ENCODE results near the gene URGCP. TPM values are rescaled to one million over a fixed set of nuclear protein-coding genes. Genes with fewer than 3 reads are reported as not detected.

Gene URGCP
- total RNA-seq, 1 experiment from 2014 or later: 26.6 TPM

DNA sequence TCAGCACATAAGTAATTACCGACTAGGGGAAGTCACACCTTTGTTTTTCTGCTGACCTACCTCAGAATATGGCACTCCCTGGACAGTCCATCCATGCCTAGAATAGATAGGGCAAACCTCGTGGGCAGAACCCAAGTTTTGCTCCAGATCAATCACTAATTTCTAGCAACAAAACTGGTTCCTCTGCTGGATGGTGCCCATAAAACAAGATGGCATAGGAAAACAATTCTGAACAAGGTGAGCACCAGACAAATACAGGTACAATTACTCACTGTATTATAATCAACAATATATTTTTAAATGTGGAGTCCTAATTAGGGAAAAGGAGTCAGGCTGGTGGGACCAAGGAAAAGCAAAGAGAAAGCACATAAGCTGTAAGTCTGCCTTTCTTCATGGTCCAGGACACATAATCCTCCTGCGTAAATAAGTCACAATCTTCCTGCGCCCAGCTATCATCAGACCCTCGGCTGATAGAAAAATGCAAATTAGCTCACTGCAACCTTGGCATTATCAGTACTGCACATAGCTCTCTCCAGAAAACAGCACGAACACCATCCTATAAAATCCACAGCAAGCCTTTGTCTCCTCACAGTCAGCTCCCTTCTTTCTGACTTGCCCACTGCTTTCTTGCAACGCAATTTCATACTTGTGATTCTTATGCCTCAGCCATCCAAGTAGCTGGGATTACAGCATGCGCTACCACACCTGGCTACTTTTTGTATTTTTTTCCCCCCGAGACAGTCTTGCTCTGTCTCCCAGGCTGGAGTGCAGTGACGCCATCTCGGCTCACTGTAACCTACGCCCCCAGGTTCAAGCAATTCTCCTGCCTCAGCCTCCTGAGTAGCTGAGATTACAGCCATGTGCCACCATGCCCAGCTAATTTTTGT lies 15.1 kb downstream of the URGCP start:
- Histone ChIP-seq H3K9me3 (ENCODE audit: low read depth, low read length, poor library complexity, severe bottlenecking) (no peaks in the 10 kb centered on the region), H3K27ac (ENCODE audit: low read depth, low read length, poor library complexity, severe bottlenecking) (no peak overlapping the region), H3K4me3 (ENCODE audit: low read depth, low read length, poor library complexity, severe bottlenecking) (no peak overlapping the region), H3K36me3 (ENCODE audit: insufficient read depth, low read length, poor library complexity, severe bottlenecking) (no peaks in the 10 kb centered on the region), H3K4me1 (ENCODE audit: insufficient read depth, low read length, poor library complexity, severe bottlenecking) (no peaks in the 10 kb centered on the region), H3K27me3 (replicated peaks; ENCODE audit: insufficient read depth, low read depth, low read length, poor library complexity) (no peaks in the 10 kb centered on the region)
- POLR2A ChIA-PET (ENCODE audit: low non-redundant PET): no interaction called here
- intact Hi-C loops (cut with micrococcal nuclease; ENCODE audit: unreplicated experiment): no loop called here
- BruUV-seq (replicated peaks): no TSS peak
- DNase-seq (ENCODE audit: low spot score): no peak
- CTCF ChIA-PET: no interaction called here
- TF ChIP-seq EZH2 (IDR thresholded peaks at IDR 0.05; ENCODE audit: borderline replicate concordance, low read depth, low read length, poor library complexity, severe bottlenecking): no peak
- TF ChIP-seq, protein P1, sequence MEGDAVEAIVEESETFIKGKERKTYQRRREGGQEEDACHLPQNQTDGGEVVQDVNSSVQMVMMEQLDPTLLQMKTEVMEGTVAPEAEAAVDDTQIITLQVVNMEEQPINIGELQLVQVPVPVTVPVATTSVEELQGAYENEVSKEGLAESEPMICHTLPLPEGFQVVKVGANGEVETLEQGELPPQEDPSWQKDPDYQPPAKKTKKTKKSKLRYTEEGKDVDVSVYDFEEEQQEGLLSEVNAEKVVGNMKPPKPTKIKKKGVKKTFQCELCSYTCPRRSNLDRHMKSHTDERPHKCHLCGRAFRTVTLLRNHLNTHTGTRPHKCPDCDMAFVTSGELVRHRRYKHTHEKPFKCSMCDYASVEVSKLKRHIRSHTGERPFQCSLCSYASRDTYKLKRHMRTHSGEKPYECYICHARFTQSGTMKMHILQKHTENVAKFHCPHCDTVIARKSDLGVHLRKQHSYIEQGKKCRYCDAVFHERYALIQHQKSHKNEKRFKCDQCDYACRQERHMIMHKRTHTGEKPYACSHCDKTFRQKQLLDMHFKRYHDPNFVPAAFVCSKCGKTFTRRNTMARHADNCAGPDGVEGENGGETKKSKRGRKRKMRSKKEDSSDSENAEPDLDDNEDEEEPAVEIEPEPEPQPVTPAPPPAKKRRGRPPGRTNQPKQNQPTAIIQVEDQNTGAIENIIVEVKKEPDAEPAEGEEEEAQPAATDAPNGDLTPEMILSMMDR (conservative IDR thresholded peaks at IDR 0.05; ENCODE audit: low read depth, low read length): no peak

DNA sequence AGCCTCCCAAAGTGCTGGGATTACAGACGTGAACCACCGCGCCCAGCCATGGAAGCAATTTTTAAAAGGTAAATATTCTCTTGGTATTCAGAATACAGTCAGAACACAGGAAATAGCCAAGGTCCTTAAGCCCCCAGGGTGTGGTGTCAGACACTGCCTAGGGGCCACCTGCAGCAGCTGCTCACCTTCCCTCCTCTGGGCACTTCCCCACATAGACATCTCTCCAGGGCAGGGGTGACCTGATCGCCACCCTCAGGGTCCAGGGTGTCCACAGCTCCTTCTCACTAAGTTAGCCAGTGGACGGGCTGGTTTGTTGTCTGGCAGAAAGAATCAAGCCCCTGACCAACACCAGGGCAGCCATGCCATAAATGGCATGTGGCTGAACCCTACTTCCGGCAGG lies 15.9 kb downstream of the URGCP start:
- DNase-seq (ENCODE audit: low spot score): no peak
- H3K36me3 ChIP-seq (ENCODE audit: insufficient read depth, low read length, poor library complexity, severe bottlenecking): no peaks in the 10 kb centered on the region
- H3K27ac ChIP-seq (ENCODE audit: low read depth, low read length, poor library complexity, severe bottlenecking): no peak overlapping the region
- ChIA-PET CTCF (no interaction called here), POLR2A (ENCODE audit: low non-redundant PET) (no interaction called here)
- no peak overlapping the region for H3K4me3 ChIP-seq (ENCODE audit: low read depth, low read length, poor library complexity, severe bottlenecking)
- H3K4me1 ChIP-seq (ENCODE audit: insufficient read depth, low read length, poor library complexity, severe bottlenecking): no peaks in the 10 kb centered on the region
- no TSS peak for BruUV-seq (replicated peaks)
- no peaks in the 10 kb centered on the region for H3K27me3 ChIP-seq (replicated peaks; ENCODE audit: insufficient read depth, low read depth, low read length, poor library complexity)
- intact Hi-C loops (cut with micrococcal nuclease; ENCODE audit: unreplicated experiment): no loop called here
- TF ChIP-seq, protein P1 (conservative IDR thresholded peaks at IDR 0.05; ENCODE audit: low read depth, low read length): no peak
- TF ChIP-seq EZH2 (IDR thresholded peaks at IDR 0.05; ENCODE audit: borderline replicate concordance, low read depth, low read length, poor library complexity, severe bottlenecking): no peak
- H3K9me3 ChIP-seq (ENCODE audit: low read depth, low read length, poor library complexity, severe bottlenecking): no peaks in the 10 kb centered on the region

DNA sequence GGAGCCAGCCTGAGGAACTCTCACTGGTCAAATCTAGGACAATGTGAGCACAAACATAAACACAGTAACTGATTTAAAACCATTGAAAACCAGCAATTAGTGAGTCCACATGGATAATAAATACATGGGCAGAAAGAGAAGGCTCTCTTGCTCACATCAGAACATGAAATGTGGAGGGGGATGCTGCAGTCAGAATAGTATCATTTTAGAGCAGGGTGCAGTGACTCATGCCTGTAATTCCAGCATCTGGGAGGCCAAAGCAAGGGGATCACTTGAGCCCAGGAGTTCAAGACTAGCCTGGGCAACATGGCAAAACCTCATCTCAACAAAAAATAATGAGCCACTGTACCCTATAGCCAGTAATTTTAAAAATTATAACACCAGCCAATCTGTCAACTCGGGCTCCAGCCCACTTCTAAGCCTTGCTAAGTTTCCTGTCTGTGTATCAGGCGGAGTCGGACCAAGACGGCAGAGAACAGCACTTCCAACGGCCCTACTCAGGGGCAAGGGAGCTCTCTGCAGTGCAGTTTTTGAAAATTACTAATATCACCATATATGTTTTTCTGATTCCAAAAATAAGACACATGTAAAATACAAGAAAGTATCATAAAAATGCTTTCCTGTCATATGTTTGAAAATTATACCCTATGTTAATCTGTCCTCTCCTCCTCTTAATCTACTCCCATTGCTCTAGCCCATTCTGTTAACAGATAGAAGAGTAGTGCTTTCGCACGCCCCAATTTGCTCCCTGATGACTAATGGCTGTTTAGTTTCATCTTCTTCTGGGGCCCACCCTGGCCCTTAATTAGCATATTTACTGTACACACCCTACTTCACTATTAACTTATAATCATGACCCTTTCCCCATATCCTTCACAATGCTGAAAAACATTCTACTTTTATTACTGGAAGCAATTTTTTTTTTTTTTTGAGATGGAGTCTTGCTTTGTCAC lies 17.1 kb downstream of the URGCP start:
- POLR2A ChIA-PET (ENCODE audit: low non-redundant PET): no interaction called here
- no TSS peak for BruUV-seq (replicated peaks)

More for the DNA sequence above, 17.1 kb downstream of the URGCP start:
- H3K4me1 ChIP-seq (ENCODE audit: insufficient read depth, low read length, poor library complexity, severe bottlenecking): no peaks in the 10 kb centered on the region
- no peaks in the 10 kb centered on the region for H3K36me3 ChIP-seq (ENCODE audit: insufficient read depth, low read length, poor library complexity, severe bottlenecking)
- DNase-seq (ENCODE audit: low spot score): no peak
- TF ChIP-seq EZH2 (IDR thresholded peaks at IDR 0.05; ENCODE audit: borderline replicate concordance, low read depth, low read length, poor library complexity, severe bottlenecking): no peak
- TF ChIP-seq, protein P1 (conservative IDR thresholded peaks at IDR 0.05; ENCODE audit: low read depth, low read length): no peak
- H3K4me3 ChIP-seq (ENCODE audit: low read depth, low read length, poor library complexity, severe bottlenecking): no peak overlapping the region
- no peak overlapping the region for H3K27ac ChIP-seq (ENCODE audit: low read depth, low read length, poor library complexity, severe bottlenecking)
- no peaks in the 10 kb centered on the region for H3K9me3 ChIP-seq (ENCODE audit: low read depth, low read length, poor library complexity, severe bottlenecking)
- intact Hi-C loops (cut with micrococcal nuclease; ENCODE audit: unreplicated experiment): no loop called here
- H3K27me3 ChIP-seq (replicated peaks; ENCODE audit: insufficient read depth, low read depth, low read length, poor library complexity): no peaks in the 10 kb centered on the region
- CTCF ChIA-PET: no interaction called here
